ENCODE measurements around the gene NPBWR2. TPM values are rescaled to one million over a fixed set of nuclear protein-coding genes. Genes with fewer than 3 reads are reported as not detected.

The NPBWR2 gene
- polyA plus RNA-seq, 1 of the 3 experiments (the other 2 are of a cell fraction), result not detected

GRCh38 chr20:64099086-64099786 is 8.1 kb downstream of the NPBWR2 start (continued):
- TF ChIP-seq YY1 (IDR thresholded peaks at IDR 0.05; ENCODE audit: low read depth) (no peak), EZH2phosphoT487 (IDR thresholded peaks at IDR 0.05; ENCODE audit: borderline replicate concordance, low read depth) (no peak), FOSL2 (IDR thresholded peaks at IDR 0.05; ENCODE audit: borderline replicate concordance, low read depth) (no peak), MEF2A (IDR thresholded peaks at IDR 0.05; ENCODE audit: borderline replicate concordance, low read depth) (no peak), ELF1 (IDR thresholded peaks at IDR 0.05) (no peak), IRF3 (IDR thresholded peaks at IDR 0.05; ENCODE audit: low read depth, low read length) (no peak), USF2 (IDR thresholded peaks at IDR 0.05; ENCODE audit: borderline replicate concordance, low read depth, low read length) (no peak), GABPA (IDR thresholded peaks at IDR 0.05; ENCODE audit: low read depth) (no peak)

- no peaks in the 10 kb centered on the region for H3K9me2 ChIP-seq
- H3K4me1 ChIP-seq (ENCODE audit: control insufficient read depth in 1 of 2, insufficient read depth in 2 of 2, low read depth in 1 of 2, low read length in 1 of 2), result peaks cover 0 to 2% of the 10 kb centered on the region in 2 experiments; a peak in 1 of 4 replicates
- H3K27ac ChIP-seq (ENCODE audit: low read depth in 2 of 2, low read length in 1 of 2), result no peak overlapping the region
- H3F3A ChIP-seq (replicated peaks; ENCODE audit: insufficient read depth), result no peaks in the 10 kb centered on the region
- H3K9me3 ChIP-seq, result no peaks in the 10 kb centered on the region
- ChIA-PET POLR2A (no interaction called here), CTCF (interaction anchor here (0.9 to 2.3 kb wide), 4 partner anchors 14 to 40 kb away, joined by 3 to 16 read pairs (median 4); partner anchors contain the start of gene LKAAEAR1)
- H3K79me2 ChIP-seq (ENCODE audit: insufficient read depth), result no peaks in the 10 kb centered on the region
- H2AFZ ChIP-seq (ENCODE audit: low read depth), result no peak overlapping the region
- H3K36me3 ChIP-seq (replicated peaks in 1 of 2; ENCODE audit: control insufficient read depth in 1 of 2, insufficient read depth in 2 of 2, low read length in 1 of 2), result no peaks in the 10 kb centered on the region
- no peak for TF ChIP-seq NRF1 (IDR thresholded peaks at IDR 0.05; ENCODE audit: low read depth, low read length)
- TF ChIP-seq TCF12 (IDR thresholded peaks at IDR 0.05), result no peak
- TF ChIP-seq REST (IDR thresholded peaks at IDR 0.05; ENCODE audit: low read depth, low read length), result no peak
- no peak for TF ChIP-seq JUND (IDR thresholded peaks at IDR 0.05)
- no peak for TF ChIP-seq USF2 (IDR thresholded peaks at IDR 0.05; ENCODE audit: borderline replicate concordance, low read depth, low read length)
- TF ChIP-seq MAX (IDR thresholded peaks at IDR 0.05; ENCODE audit: low read depth), result no peak
- TF ChIP-seq GABPA (IDR thresholded peaks at IDR 0.05; ENCODE audit: low read depth), result no peak
- no peak for TF ChIP-seq RFX5 (IDR thresholded peaks at IDR 0.05; ENCODE audit: low read length)
- H3K4me3 ChIP-seq (ENCODE audit: low read depth in 2 of 2, low read length in 1 of 2), result no peak overlapping the region
- H3K4me2 ChIP-seq, result no peak overlapping the region
- DNase-seq, result no peak
- no peak overlapping the region for H3K9ac ChIP-seq
- 89% methylated on average over 12 of the region's 28 CpGs for WGBS (ENCODE audit: low lambda C conversion rate)
- H3K27me3 ChIP-seq (ENCODE audit: insufficient read depth), result no peaks in the 10 kb centered on the region; the same call in 1 of the 2 replicates
- no peaks in the 10 kb centered on the region for H4K20me1 ChIP-seq (ENCODE audit: insufficient read depth)
These were observed 8.8 kb downstream of the NPBWR2 start for GRCh38 chr20:64098471-64099013.

All from SK-N-SH (cell line).